A673 (cell line): ENCODE results near the gene BCAR3. TPM values are rescaled to one million over a fixed set of nuclear protein-coding genes. Genes with fewer than 3 reads are reported as not detected.

Experiments
- BruUV-seq: library from RNA; stranded (reverse); fragments of 400-500 nt; replicated peaks from 2 replicates; lab custom pipeline; 2021; lab: Mats Ljungman, UMichigan
- CTCF ChIA-PET: fragments of 300-600 bp; sonication (Branson Sonifier 250); formaldehyde crosslinking; loops from one replicate; lab custom pipeline; 2022; ENCODE audit warnings: antibody characterized with exemption; lab: Charles Lee
- POLR2A ChIA-PET: fragments of 300-600 bp; sonication (Branson Sonifier 250); formaldehyde crosslinking; loops from one replicate; lab custom pipeline; 2022; ENCODE audit warnings: antibody characterized with exemption; ENCODE audit not compliant: low non-redundant PET; lab: Charles Lee
- DNase-seq: peaks from one replicate; pipeline ENCODE4 v3.0.0-alpha.2; 2015; ENCODE audit warnings: low spot score
- H3K27ac ChIP-seq: fragments of 200-600 bp; sonication (generic); 2 replicates; pipeline ENCODE4 v1.5.1; 2016; ENCODE audit warnings: mixed run types, low read depth, mild to moderate bottlenecking, mixed read lengths, antibody characterized with exemption, low read length; ENCODE audit not compliant: poor library complexity, severe bottlenecking
- H3K27me3 ChIP-seq: fragments of 200-600 bp; sonication (generic); replicated peaks from 2 replicates; pipeline ENCODE4 v1.6.1; 2017; ENCODE audit warnings: mixed run types, low read depth, mild to moderate bottlenecking, mixed read lengths, antibody characterized with exemption, low read length; ENCODE audit not compliant: insufficient read depth, poor library complexity
- H3K36me3 ChIP-seq: fragments of 200-600 bp; sonication (generic); 2 replicates; pipeline ENCODE4 v1.6.1; 2016; ENCODE audit warnings: mixed run types, mild to moderate bottlenecking, mixed read lengths, antibody characterized with exemption, low read length; ENCODE audit not compliant: insufficient read depth, poor library complexity, severe bottlenecking
- H3K4me1 ChIP-seq: fragments of 200-600 bp; sonication (generic); 2 replicates; pipeline ENCODE4 v1.6.1; 2017; ENCODE audit warnings: mixed run types, mild to moderate bottlenecking, mixed read lengths, antibody characterized with exemption, low read length; ENCODE audit not compliant: insufficient read depth, poor library complexity, severe bottlenecking
- H3K4me3 ChIP-seq: fragments of 200-600 bp; sonication (generic); 2 replicates; pipeline ENCODE4 v1.5.1; 2016; ENCODE audit warnings: low read depth, mixed run types, mild to moderate bottlenecking, mixed read lengths, low read length; ENCODE audit not compliant: poor library complexity, severe bottlenecking
- H3K9me3 ChIP-seq: fragments of 200-600 bp; sonication (generic); 2 replicates; pipeline ENCODE4 v1.6.1; 2016; ENCODE audit warnings: mixed run types, low read depth, mild to moderate bottlenecking, mixed read lengths, antibody characterized with exemption, low read length; ENCODE audit not compliant: poor library complexity, severe bottlenecking
- CTCF ChIP-seq: fragments of 300-800, 200-600 bp; sonication (generic); conservative IDR thresholded peaks from 2 replicates; pipeline ENCODE4 v1.5.1; 2017; ENCODE audit warnings: low read depth, mild to moderate bottlenecking, antibody characterized with exemption, low read length, moderate library complexity, mixed read lengths
- EZH2 ChIP-seq: fragments of 200-600 bp; sonication (generic); IDR thresholded peaks from 2 replicates; pipeline ENCODE4 v1.6.1; 2017; ENCODE audit warnings: borderline replicate concordance, low read depth, mild to moderate bottlenecking, mixed read lengths, antibody characterized with exemption, low read length; ENCODE audit not compliant: poor library complexity, severe bottlenecking
- intact Hi-C: fragments of 100-400 bp; cut with micrococcal nuclease; formaldehyde crosslinking; loops from one replicate; pipeline ENCODE4 v1.10.0; 2022; ENCODE audit not compliant: unreplicated experiment
- total RNA-seq: library from RNA; stranded (reverse); gene quantifications from 2 replicates; pipeline ENCODE4 v1.2.3, GENCODE V29; 2021

BCAR3 gene
- total RNA-seq, 1 experiment from 2014 or later = 0.90 TPM

- ChIA-PET POLR2A (interaction anchor here (0.6 kb wide), 1 partner anchor 217 kb away, joined by 3 read pairs; no protein-coding TSS in a partner anchor), CTCF (interaction anchor here (1.5 to 2.0 kb wide), 4 partner anchors 16 to 215 kb away, joined by 3 to 55 read pairs (median 16); no protein-coding TSS in a partner anchor)
- H3K9me3 ChIP-seq = no peaks in the 10 kb centered on the region
- no peaks in the 10 kb centered on the region for H3K36me3 ChIP-seq
- no peak for DNase-seq
- no peak overlapping the region for H3K27ac ChIP-seq
- BruUV-seq = no TSS peak
- H3K27me3 ChIP-seq = no peaks in the 10 kb centered on the region
- H3K4me1 ChIP-seq = no peaks in the 10 kb centered on the region
- no peak overlapping the region for H3K4me3 ChIP-seq
- intact Hi-C loops = loop anchor here (1.0 to 10.0 kb wide), 3 partner anchors 186 to 324 kb away; no protein-coding TSS in a partner anchor
- no peak for TF ChIP-seq EZH2
- TF ChIP-seq CTCF = no peak
Measured at GRCh38 chr1:93628681-93629080, 53.0 kb downstream of the BCAR3 start.

GRCh38 chr1:93625582-93626327 is 55.9 kb downstream of the BCAR3 start:
- no peak for DNase-seq
- no peak for TF ChIP-seq CTCF
- no peak for TF ChIP-seq EZH2
- Histone ChIP-seq H3K4me1 (no peaks in the 10 kb centered on the region), H3K9me3 (no peaks in the 10 kb centered on the region), H3K27me3 (no peaks in the 10 kb centered on the region), H3K4me3 (no peak overlapping the region), H3K27ac (no peak overlapping the region), H3K36me3 (no peaks in the 10 kb centered on the region)
- ChIA-PET CTCF (interaction anchor here (1.2 kb wide), 1 partner anchor 219 kb away, joined by 3 read pairs; no protein-coding TSS in a partner anchor), POLR2A (no interaction called here)
- no TSS peak for BruUV-seq
- intact Hi-C loops = loop anchor here (10.0 kb wide), 1 partner anchor 321 kb away; no protein-coding TSS in a partner anchor

GRCh38 chr1:93623875-93624274 is 57.8 kb downstream of the BCAR3 start:
- no peak for DNase-seq
- Histone ChIP-seq H3K4me1 (no peaks in the 10 kb centered on the region), H3K36me3 (no peaks in the 10 kb centered on the region), H3K4me3 (no peak overlapping the region), H3K27me3 (no peaks in the 10 kb centered on the region), H3K9me3 (no peaks in the 10 kb centered on the region), H3K27ac (no peak overlapping the region)
- POLR2A ChIA-PET = no interaction called here
- intact Hi-C loops = loop anchor here (10.0 kb wide), 1 partner anchor 319 kb away; no protein-coding TSS in a partner anchor
- BruUV-seq = no TSS peak
- TF ChIP-seq EZH2 (no peak), CTCF (no peak)
- CTCF ChIA-PET = no interaction called here
